ENCODE results near the gene BBS7. TPM values are rescaled to one million over a fixed set of nuclear protein-coding genes. Genes with fewer than 3 reads are reported as not detected.

Gene BBS7
- total RNA-seq, 1 experiment from 2014 or later, result 18.5 TPM

- in situ Hi-C loops (cut with HindIII; ENCODE audit: low sequenced_read_pairs), result no loop called here
- no peak for DNase-seq (ENCODE audit: low spot score)
These were observed 70.3 kb downstream of the BBS7 start for GRCh38 chr4:121799867-121800501.

- in situ Hi-C loops (cut with HindIII; ENCODE audit: low sequenced_read_pairs), result no loop called here
- no peak for DNase-seq (ENCODE audit: low spot score)
These were observed 71.0 kb downstream of the BBS7 start for GRCh38 chr4:121799208-121799823.

GRCh38 chr4:121796283-121796682, 74.0 kb downstream of the BBS7 start:
- no peak for DNase-seq (ENCODE audit: low spot score)
- in situ Hi-C loops (cut with HindIII; ENCODE audit: low sequenced_read_pairs), result no loop called here

- no peak for DNase-seq (ENCODE audit: low spot score)
- in situ Hi-C loops (cut with HindIII; ENCODE audit: low sequenced_read_pairs), result no loop called here
These were observed 75.6 kb downstream of the BBS7 start for GRCh38 chr4:121794505-121795188.

GRCh38 chr4:121792966-121793365, 77.3 kb downstream of the BBS7 start:
- no peak for DNase-seq (ENCODE audit: low spot score)
- in situ Hi-C loops (cut with HindIII; ENCODE audit: low sequenced_read_pairs), result no loop called here

GRCh38 chr4:121791481-121791880, 78.8 kb downstream of the BBS7 start:
- in situ Hi-C loops (cut with HindIII; ENCODE audit: low sequenced_read_pairs), result no loop called here
- no peak for DNase-seq (ENCODE audit: low spot score)

GRCh38 chr4:121790976-121791375, 79.3 kb downstream of the BBS7 start:
- DNase-seq (ENCODE audit: low spot score), result no peak
- in situ Hi-C loops (cut with HindIII; ENCODE audit: low sequenced_read_pairs), result no loop called here

GRCh38 chr4:121789960-121790829, 80.1 kb downstream of the BBS7 start:
- in situ Hi-C loops (cut with HindIII; ENCODE audit: low sequenced_read_pairs), result no loop called here
- DNase-seq (ENCODE audit: low spot score), result no peak

GRCh38 chr4:121789455-121789854, 80.8 kb downstream of the BBS7 start:
- in situ Hi-C loops (cut with HindIII; ENCODE audit: low sequenced_read_pairs), result no loop called here
- DNase-seq (ENCODE audit: low spot score), result no peak

- no peak for DNase-seq (ENCODE audit: low spot score)
- in situ Hi-C loops (cut with HindIII; ENCODE audit: low sequenced_read_pairs), result no loop called here
These were observed 81.4 kb downstream of the BBS7 start for GRCh38 chr4:121788896-121789295.

GRCh38 chr4:121786221-121786620, 84.1 kb downstream of the BBS7 start:
- no peak for DNase-seq (ENCODE audit: low spot score)
- in situ Hi-C loops (cut with HindIII; ENCODE audit: low sequenced_read_pairs), result no loop called here

GRCh38 chr4:121785479-121785878, 84.8 kb downstream of the BBS7 start:
- in situ Hi-C loops (cut with HindIII; ENCODE audit: low sequenced_read_pairs), result no loop called here
- no peak for DNase-seq (ENCODE audit: low spot score)

GRCh38 chr4:121784975-121785374, 85.3 kb downstream of the BBS7 start:
- in situ Hi-C loops (cut with HindIII; ENCODE audit: low sequenced_read_pairs), result no loop called here
- no peak for DNase-seq (ENCODE audit: low spot score)

- no peak for DNase-seq (ENCODE audit: low spot score)
- in situ Hi-C loops (cut with HindIII; ENCODE audit: low sequenced_read_pairs), result no loop called here
These were observed 85.9 kb downstream of the BBS7 start for GRCh38 chr4:121784401-121784800.

- in situ Hi-C loops (cut with HindIII; ENCODE audit: low sequenced_read_pairs), result no loop called here
These were observed 87.1 kb downstream of the BBS7 start for GRCh38 chr4:121783210-121783609.

GRCh38 chr4:121778991-121779628, 91.2 kb downstream of the BBS7 start:
- in situ Hi-C loops (cut with HindIII; ENCODE audit: low sequenced_read_pairs), result no loop called here
- DNase-seq (ENCODE audit: low spot score), result no peak

More at GRCh38 chr4:121783210-121783609, 87.1 kb downstream of the BBS7 start:
- DNase-seq (ENCODE audit: low spot score), result no peak

- in situ Hi-C loops (cut with HindIII; ENCODE audit: low sequenced_read_pairs), result no loop called here
- no peak for DNase-seq (ENCODE audit: low spot score)
These were observed 92.6 kb downstream of the BBS7 start for GRCh38 chr4:121777625-121778024.

GRCh38 chr4:121776610-121777401, 93.5 kb downstream of the BBS7 start:
- in situ Hi-C loops (cut with HindIII; ENCODE audit: low sequenced_read_pairs), result no loop called here

More at GRCh38 chr4:121776610-121777401, 93.5 kb downstream of the BBS7 start:
- no peak for DNase-seq (ENCODE audit: low spot score)

Data from G401 (cell line).